SK-N-SH treated with all-trans-retinoic acid at 6 μM for 48 hours (cell line): ENCODE measurements around the gene CRIP1.

Experiments
- RARB ChIP-seq: fragments of 250-450 bp; sonication (Bioruptor Pico); IDR thresholded peaks from 2 replicates; pipeline ENCODE4 v1.8.0; 2021; ENCODE audit warnings: mild to moderate bottlenecking, moderate library complexity
- TF ChIP-seq, protein P1 (sequence below): fragments of 250-450 bp; sonication (Bioruptor Pico); IDR thresholded peaks from 2 replicates; pipeline ENCODE4 v1.5.0; 2020; ENCODE audit warnings: mild to moderate bottlenecking, moderate library complexity

GRCh38 chr14:105491366-105491973 lies 4.8 kb downstream of the CRIP1 start:
- TF ChIP-seq, protein P1, sequence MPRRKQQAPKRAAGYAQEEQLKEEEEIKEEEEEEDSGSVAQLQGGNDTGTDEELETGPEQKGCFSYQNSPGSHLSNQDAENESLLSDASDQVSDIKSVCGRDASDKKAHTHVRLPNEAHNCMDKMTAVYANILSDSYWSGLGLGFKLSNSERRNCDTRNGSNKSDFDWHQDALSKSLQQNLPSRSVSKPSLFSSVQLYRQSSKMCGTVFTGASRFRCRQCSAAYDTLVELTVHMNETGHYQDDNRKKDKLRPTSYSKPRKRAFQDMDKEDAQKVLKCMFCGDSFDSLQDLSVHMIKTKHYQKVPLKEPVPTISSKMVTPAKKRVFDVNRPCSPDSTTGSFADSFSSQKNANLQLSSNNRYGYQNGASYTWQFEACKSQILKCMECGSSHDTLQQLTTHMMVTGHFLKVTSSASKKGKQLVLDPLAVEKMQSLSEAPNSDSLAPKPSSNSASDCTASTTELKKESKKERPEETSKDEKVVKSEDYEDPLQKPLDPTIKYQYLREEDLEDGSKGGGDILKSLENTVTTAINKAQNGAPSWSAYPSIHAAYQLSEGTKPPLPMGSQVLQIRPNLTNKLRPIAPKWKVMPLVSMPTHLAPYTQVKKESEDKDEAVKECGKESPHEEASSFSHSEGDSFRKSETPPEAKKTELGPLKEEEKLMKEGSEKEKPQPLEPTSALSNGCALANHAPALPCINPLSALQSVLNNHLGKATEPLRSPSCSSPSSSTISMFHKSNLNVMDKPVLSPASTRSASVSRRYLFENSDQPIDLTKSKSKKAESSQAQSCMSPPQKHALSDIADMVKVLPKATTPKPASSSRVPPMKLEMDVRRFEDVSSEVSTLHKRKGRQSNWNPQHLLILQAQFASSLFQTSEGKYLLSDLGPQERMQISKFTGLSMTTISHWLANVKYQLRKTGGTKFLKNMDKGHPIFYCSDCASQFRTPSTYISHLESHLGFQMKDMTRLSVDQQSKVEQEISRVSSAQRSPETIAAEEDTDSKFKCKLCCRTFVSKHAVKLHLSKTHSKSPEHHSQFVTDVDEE, result no peak
- TF ChIP-seq RARB (CRISPR knock-in tag), result no peak
